ENCODE measurements around the gene RNLS.

- TF ChIP-seq, protein P1, sequence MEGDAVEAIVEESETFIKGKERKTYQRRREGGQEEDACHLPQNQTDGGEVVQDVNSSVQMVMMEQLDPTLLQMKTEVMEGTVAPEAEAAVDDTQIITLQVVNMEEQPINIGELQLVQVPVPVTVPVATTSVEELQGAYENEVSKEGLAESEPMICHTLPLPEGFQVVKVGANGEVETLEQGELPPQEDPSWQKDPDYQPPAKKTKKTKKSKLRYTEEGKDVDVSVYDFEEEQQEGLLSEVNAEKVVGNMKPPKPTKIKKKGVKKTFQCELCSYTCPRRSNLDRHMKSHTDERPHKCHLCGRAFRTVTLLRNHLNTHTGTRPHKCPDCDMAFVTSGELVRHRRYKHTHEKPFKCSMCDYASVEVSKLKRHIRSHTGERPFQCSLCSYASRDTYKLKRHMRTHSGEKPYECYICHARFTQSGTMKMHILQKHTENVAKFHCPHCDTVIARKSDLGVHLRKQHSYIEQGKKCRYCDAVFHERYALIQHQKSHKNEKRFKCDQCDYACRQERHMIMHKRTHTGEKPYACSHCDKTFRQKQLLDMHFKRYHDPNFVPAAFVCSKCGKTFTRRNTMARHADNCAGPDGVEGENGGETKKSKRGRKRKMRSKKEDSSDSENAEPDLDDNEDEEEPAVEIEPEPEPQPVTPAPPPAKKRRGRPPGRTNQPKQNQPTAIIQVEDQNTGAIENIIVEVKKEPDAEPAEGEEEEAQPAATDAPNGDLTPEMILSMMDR (conservative IDR thresholded peaks at IDR 0.05; ENCODE audit: low read depth, low read length), result no peak
- TF ChIP-seq FOS (IDR thresholded peaks at IDR 0.05; ENCODE audit: low read depth, low read length), result no peak
- no peak for TF ChIP-seq POLR2A (IDR thresholded peaks at IDR 0.05; ENCODE audit: low read depth, low read length)
- TF ChIP-seq, protein P2, sequence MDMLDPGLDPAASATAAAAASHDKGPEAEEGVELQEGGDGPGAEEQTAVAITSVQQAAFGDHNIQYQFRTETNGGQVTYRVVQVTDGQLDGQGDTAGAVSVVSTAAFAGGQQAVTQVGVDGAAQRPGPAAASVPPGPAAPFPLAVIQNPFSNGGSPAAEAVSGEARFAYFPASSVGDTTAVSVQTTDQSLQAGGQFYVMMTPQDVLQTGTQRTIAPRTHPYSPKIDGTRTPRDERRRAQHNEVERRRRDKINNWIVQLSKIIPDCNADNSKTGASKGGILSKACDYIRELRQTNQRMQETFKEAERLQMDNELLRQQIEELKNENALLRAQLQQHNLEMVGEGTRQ (IDR thresholded peaks at IDR 0.05; ENCODE audit: low read depth, low read length), result no peak
- TF ChIP-seq MAZ (IDR thresholded peaks at IDR 0.05; ENCODE audit: borderline replicate concordance, low read depth, low read length), result no peak
These were observed 116.3 kb downstream of the RNLS start for GRCh38 chr10:88466786-88467185.

All from IMR-90 (cell line).